ENCODE measurements around the gene KLF15. TPM values are rescaled to one million over a fixed set of nuclear protein-coding genes. Genes with fewer than 3 reads are reported as not detected.

KLF15 gene
- total RNA-seq, 2 experiments from 2014 or later: 0.32 to 0.53 TPM

GRCh38 chr3:126313166-126313565, 44.0 kb downstream of the KLF15 start:
- no peaks in the 10 kb centered on the region for H3K4me1 Mint-ChIP-seq
- no peaks in the 10 kb centered on the region for H3K36me3 Mint-ChIP-seq (ENCODE audit: low read depth)
- no peaks in the 10 kb centered on the region for H3K27me3 Mint-ChIP-seq
- H3K9me3 Mint-ChIP-seq (ENCODE audit: low read depth): no peaks in the 10 kb centered on the region
- intact Hi-C loops (cut with DNase I, micrococcal nuclease): no loop called here
- H3K27ac Mint-ChIP-seq: no peak overlapping the region
- no peak overlapping the region for H3K4me3 Mint-ChIP-seq
- ChIA-PET CTCF (no interaction called here), POLR2A (no interaction called here)
- DNase-seq (no peak), ATAC-seq (no peak)

DNA sequence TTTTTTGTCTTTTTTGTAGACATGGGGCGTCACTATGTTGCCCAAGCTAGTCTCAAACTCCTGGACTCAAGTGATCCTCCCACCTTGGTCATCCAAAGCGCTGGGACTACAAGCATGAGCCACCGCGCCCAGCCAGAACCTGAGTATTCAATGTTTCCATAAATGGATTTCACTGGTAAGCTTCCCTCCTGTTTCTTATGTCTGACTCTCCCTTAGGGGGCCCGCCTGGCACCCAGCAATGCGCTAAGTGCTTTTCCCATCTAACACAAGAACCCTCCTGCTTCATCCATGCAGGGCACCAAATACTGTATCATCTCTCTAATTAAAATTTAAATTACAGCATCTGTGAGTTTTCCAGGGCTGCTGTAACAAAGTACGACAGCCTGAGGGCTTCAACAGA, 44.9 kb downstream of the KLF15 start:
- ChIA-PET POLR2A (no interaction called here), CTCF (interaction anchor here (0.6 kb wide), 1 partner anchor 9 kb away, joined by 3 read pairs; no protein-coding TSS in a partner anchor)
- Mint-ChIP-seq H3K9me3 (ENCODE audit: low read depth) (no peaks in the 10 kb centered on the region), H3K27me3 (no peaks in the 10 kb centered on the region), H3K4me3 (no peak overlapping the region), H3K36me3 (ENCODE audit: low read depth) (no peaks in the 10 kb centered on the region), H3K4me1 (no peaks in the 10 kb centered on the region), H3K27ac (no peak overlapping the region)
- intact Hi-C loops (cut with DNase I, micrococcal nuclease): no loop called here
- ATAC-seq (no peak), DNase-seq (no peak)

GRCh38 chr3:126311338-126311978, 45.8 kb downstream of the KLF15 start:
- ATAC-seq (no peak), DNase-seq (no peak)
- Mint-ChIP-seq H3K27me3 (no peaks in the 10 kb centered on the region), H3K36me3 (ENCODE audit: low read depth) (no peaks in the 10 kb centered on the region), H3K27ac (no peak overlapping the region), H3K4me1 (no peaks in the 10 kb centered on the region), H3K9me3 (ENCODE audit: low read depth) (no peaks in the 10 kb centered on the region), H3K4me3 (no peak overlapping the region)
- intact Hi-C loops (cut with DNase I, micrococcal nuclease): no loop called here
- POLR2A ChIA-PET: no interaction called here
- CTCF ChIA-PET: interaction anchor here (0.6 kb wide), 1 partner anchor 83 kb away, joined by 3 read pairs; the partner anchor contains the start of gene CFAP100

- intact Hi-C loops (cut with DNase I, micrococcal nuclease): no loop called here
- H3K4me3 Mint-ChIP-seq: no peak overlapping the region
- H3K27me3 Mint-ChIP-seq: no peaks in the 10 kb centered on the region
- no peaks in the 10 kb centered on the region for H3K4me1 Mint-ChIP-seq
- DNase-seq (no peak), ATAC-seq (no peak)
- H3K36me3 Mint-ChIP-seq (ENCODE audit: low read depth): no peaks in the 10 kb centered on the region
- H3K27ac Mint-ChIP-seq: no peak overlapping the region
- ChIA-PET POLR2A (no interaction called here), CTCF (no interaction called here)
- H3K9me3 Mint-ChIP-seq (ENCODE audit: low read depth): no peaks in the 10 kb centered on the region
Measured at GRCh38 chr3:126310816-126311215, 46.4 kb downstream of the KLF15 start.

DNA sequence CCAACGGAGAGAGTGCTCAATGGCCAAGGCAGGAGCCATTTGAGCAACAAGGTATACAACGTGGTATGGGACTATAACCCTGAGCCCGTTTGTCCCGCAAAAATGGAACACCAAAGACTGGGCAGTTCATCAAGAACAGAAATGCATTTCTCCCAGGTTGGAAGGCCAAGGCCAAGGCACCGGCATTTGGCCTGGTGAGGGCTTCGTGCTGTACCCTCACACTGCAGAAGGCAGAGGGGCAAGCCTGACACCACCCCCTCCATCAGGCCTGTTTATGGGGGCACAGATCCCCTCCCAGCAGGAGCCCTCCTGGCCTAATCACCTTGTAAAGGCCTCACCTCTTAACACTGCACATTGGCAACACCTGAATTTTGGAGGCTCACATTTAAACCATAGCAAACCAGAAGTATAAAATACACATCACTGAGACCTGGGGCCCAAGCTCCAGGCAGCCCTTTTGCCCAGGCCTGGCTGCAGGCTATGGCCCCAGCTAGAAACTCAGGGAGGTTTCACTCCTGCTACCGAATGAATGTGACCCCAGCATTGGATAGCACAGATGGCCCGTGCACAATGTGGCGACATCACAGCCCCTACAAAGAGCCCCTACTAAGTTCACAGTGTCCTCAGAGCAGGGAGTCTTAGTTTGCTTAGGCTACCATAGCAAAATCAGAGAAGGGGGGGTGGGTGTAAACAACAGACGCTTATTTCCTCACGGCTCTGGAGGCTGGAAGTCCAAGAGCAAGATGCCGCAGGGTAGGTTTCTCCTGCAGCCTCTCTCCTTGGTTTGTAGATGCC, 47.1 kb downstream of the KLF15 start:
- ATAC-seq: no peak
- ChIA-PET CTCF (no interaction called here), POLR2A (no interaction called here)
- intact Hi-C loops (cut with DNase I, micrococcal nuclease): no loop called here
- Mint-ChIP-seq H3K27me3 (no peaks in the 10 kb centered on the region), H3K9me3 (ENCODE audit: low read depth) (peaks cover 2% of the 10 kb centered on the region), H3K4me3 (no peak overlapping the region), H3K27ac (no peak overlapping the region), H3K4me1 (no peaks in the 10 kb centered on the region), H3K36me3 (ENCODE audit: low read depth) (no peaks in the 10 kb centered on the region)
- no peak for DNase-seq

- Mint-ChIP-seq H3K4me3 (no peak overlapping the region), H3K36me3 (ENCODE audit: low read depth) (no peaks in the 10 kb centered on the region), H3K27ac (no peak overlapping the region), H3K9me3 (ENCODE audit: low read depth) (peaks cover 5% of the 10 kb centered on the region), H3K4me1 (no peaks in the 10 kb centered on the region), H3K27me3 (no peaks in the 10 kb centered on the region)
- ChIA-PET CTCF (no interaction called here), POLR2A (no interaction called here)
- intact Hi-C loops (cut with DNase I, micrococcal nuclease): no loop called here
- ATAC-seq (no peak), DNase-seq (no peak)
Measured at GRCh38 chr3:126309165-126309564, 48.0 kb downstream of the KLF15 start.

DNA sequence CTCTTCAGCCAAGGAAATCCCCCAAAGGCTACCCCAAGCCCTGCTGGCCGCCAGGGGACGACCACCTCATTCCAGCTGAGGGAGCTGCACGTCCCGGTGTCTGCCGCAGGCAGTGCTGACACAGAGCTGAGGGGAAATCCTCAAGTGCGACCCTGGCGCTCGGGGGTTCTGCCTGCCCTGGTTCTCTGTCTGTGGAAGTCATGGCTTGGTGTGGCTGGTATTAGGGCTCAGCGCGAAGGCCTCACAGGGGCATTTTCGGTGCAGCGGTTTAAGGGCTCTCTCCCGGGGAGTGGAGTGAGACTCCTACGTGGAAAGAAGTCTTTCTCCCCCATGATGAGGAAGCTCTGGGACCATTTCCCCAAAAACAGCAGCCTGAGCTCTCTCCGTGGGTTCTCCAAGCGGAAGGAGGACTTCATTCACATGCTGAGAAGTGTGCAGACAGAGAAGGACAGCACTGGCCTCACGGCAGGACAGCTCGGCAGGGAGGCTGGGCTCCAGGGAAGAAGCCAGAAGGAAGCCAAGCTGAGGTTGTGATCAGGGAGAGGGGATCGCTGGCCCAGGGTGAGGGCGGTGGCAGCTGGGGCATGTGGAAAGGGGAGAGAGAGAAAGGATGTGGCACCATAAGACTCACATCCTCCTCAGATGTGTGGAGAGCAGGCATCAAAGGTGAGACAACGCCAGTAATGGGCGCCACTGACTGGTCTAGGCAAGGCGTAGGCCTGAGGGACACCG, 48.6 kb downstream of the KLF15 start:
- ATAC-seq (no peak), DNase-seq (no peak)
- no peaks in the 10 kb centered on the region for H3K4me1 Mint-ChIP-seq
- H3K9me3 Mint-ChIP-seq (ENCODE audit: low read depth): peaks cover 8% of the 10 kb centered on the region
- H3K36me3 Mint-ChIP-seq (ENCODE audit: low read depth): no peaks in the 10 kb centered on the region
- ChIA-PET POLR2A (no interaction called here), CTCF (no interaction called here)
- no peak overlapping the region for H3K27ac Mint-ChIP-seq
- H3K4me3 Mint-ChIP-seq: no peak overlapping the region
- intact Hi-C loops (cut with DNase I, micrococcal nuclease): no loop called here
- H3K27me3 Mint-ChIP-seq: no peaks in the 10 kb centered on the region

DNA sequence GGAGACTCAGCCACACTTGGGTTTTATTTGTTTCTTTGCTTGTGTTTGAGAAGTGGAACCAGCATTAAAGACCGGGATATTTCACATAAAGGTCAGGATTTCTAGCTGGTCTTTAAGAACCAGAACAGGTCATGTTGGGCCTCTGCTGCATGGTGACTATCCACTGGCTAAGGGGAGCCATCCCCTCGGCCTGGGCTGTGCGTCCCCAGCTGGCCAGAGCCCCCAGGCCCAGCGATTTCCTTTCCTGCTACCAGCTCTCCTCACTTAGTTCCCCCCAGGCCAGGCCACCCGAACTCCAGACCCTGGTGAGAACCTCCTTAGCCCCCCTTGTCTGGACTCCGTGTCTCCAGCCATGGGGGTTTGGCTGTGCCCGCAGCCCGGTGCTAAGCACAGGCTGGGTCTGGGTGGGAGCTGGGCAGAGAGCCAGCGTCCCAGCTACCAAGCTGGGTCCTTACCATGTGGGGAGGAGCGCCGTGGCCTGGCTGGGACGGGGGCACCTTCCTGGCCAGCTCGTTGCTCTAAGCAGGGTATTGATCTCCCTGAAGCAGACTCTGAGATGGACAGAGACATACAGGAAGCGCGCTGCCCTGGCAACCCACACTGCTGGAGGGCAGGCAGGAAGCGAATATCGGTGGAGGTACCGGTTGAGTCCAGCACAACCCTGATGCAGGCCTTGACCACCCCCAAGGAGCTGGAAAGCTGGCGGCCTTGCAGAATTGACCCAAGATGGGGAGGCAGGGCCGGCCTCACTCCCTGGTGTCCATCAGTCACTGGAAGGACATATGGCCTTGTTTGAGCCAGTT, 49.4 kb downstream of the KLF15 start:
- no peak for ATAC-seq
- Mint-ChIP-seq H3K4me1 (no peaks in the 10 kb centered on the region), H3K9me3 (ENCODE audit: low read depth) (peaks cover 14% of the 10 kb centered on the region), H3K36me3 (ENCODE audit: low read depth) (peaks cover 2% of the 10 kb centered on the region), H3K27me3 (peaks cover 3% of the 10 kb centered on the region), H3K27ac (no peak overlapping the region), H3K4me3 (no peak overlapping the region)
- intact Hi-C loops (cut with DNase I, micrococcal nuclease): no loop called here
- no peak for DNase-seq
- POLR2A ChIA-PET: no interaction called here
- CTCF ChIA-PET: no interaction called here

- ATAC-seq: no peak
- POLR2A ChIA-PET: no interaction called here
- no peak overlapping the region for H3K27ac Mint-ChIP-seq
- H3K36me3 Mint-ChIP-seq (ENCODE audit: low read depth): peaks cover 2% of the 10 kb centered on the region
- no peaks in the 10 kb centered on the region for H3K4me1 Mint-ChIP-seq
- no peak overlapping the region for H3K4me3 Mint-ChIP-seq
- CTCF ChIA-PET: interaction anchor here (0.7 kb wide), 1 partner anchor 101 kb away, joined by 3 read pairs; no protein-coding TSS in a partner anchor
- peaks cover 3% of the 10 kb centered on the region for H3K27me3 Mint-ChIP-seq
- intact Hi-C loops (cut with DNase I, micrococcal nuclease): no loop called here
- DNase-seq: no peak
- H3K9me3 Mint-ChIP-seq (ENCODE audit: low read depth): peaks cover 16% of the 10 kb centered on the region
Measured at GRCh38 chr3:126306888-126307482, 50.2 kb downstream of the KLF15 start.

DNA sequence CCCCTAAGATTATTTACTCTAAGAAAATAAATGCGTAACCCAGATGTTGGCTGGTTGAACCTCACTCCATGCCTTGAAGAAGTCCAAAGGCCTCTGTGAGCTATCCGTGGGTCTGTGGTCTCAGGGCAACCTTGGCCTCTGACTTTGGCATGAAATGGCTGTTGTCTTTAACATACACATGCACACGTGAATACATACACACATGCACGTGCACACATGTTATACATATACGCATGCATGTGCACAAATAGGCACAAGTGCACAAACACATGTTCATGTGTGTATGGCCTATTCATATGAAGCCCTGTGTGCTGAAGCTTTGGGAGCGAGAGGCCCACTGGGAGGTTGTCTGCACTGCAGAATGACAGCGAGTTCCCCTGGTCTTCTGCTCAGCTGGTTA, 50.8 kb downstream of the KLF15 start:
- ChIA-PET POLR2A (no interaction called here), CTCF (interaction anchor here (0.7 kb wide), 1 partner anchor 100 kb away, joined by 3 read pairs; no protein-coding TSS in a partner anchor)
- DNase-seq: no peak
- peaks cover 3% of the 10 kb centered on the region for H3K27me3 Mint-ChIP-seq
- H3K36me3 Mint-ChIP-seq (ENCODE audit: low read depth): peaks cover 2% of the 10 kb centered on the region
- H3K27ac Mint-ChIP-seq: no peak overlapping the region
- intact Hi-C loops (cut with DNase I, micrococcal nuclease): no loop called here
- no peak for ATAC-seq
- no peaks in the 10 kb centered on the region for H3K4me1 Mint-ChIP-seq
- H3K9me3 Mint-ChIP-seq (ENCODE audit: low read depth): peaks cover 16% of the 10 kb centered on the region
- no peak overlapping the region for H3K4me3 Mint-ChIP-seq

GRCh38 chr3:126305427-126305826, 51.8 kb downstream of the KLF15 start:
- peaks cover 2% of the 10 kb centered on the region for H3K36me3 Mint-ChIP-seq (ENCODE audit: low read depth)
- intact Hi-C loops (cut with DNase I, micrococcal nuclease): no loop called here
- ChIA-PET CTCF (no interaction called here), POLR2A (no interaction called here)
- no peaks in the 10 kb centered on the region for H3K4me1 Mint-ChIP-seq
- no peak overlapping the region for H3K4me3 Mint-ChIP-seq
- H3K9me3 Mint-ChIP-seq (ENCODE audit: low read depth): peaks cover 16% of the 10 kb centered on the region
- ATAC-seq (no peak), DNase-seq (no peak)
- H3K27ac Mint-ChIP-seq: no peak overlapping the region
- H3K27me3 Mint-ChIP-seq: peaks cover 3% of the 10 kb centered on the region
